ENCODE data around the gene EFCAB11.

Gene EFCAB11

DNA sequence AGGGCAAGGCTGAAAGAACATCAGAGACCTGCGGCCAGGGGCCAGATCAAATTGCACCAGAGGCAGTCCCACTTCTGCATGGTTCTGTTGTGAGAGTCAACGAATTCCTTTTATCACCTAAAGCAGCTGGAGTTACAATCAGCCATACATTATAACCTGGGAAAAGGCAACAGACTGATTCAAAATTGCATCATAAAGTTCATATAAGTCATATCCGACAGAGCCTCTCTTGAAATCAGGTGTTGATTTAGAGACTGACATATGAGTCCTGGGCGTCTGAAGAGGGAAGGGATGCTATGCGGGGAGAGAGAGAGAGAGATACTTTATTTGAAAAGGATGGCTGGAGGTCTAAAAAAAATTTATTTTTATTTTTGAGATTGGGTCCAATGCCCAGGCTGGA lies 89.4 kb downstream of the EFCAB11 start:
- no peaks in the 10 kb centered on the region for H3K4me1 ChIP-seq (ENCODE audit: insufficient read depth, insufficient read length)
- no peak for DNase-seq (ENCODE audit: low read depth, low spot score)
- no peaks in the 10 kb centered on the region for H3K27me3 ChIP-seq (ENCODE audit: insufficient read depth, insufficient read length)
- TF ChIP-seq ZNF274 (IDR thresholded peaks at IDR 0.05; ENCODE audit: low read depth, low read length) (no peak), SUZ12 (IDR thresholded peaks at IDR 0.05; ENCODE audit: extremely low read depth, insufficient read depth, insufficient read length) (no peak), YY1 (IDR thresholded peaks at IDR 0.05; ENCODE audit: insufficient read depth, insufficient read length) (no peak)
- H3K9me3 ChIP-seq (ENCODE audit: insufficient read depth, low read length) = peaks cover 10% of the 10 kb centered on the region; the same call in 1 of the 2 replicates
- no peak overlapping the region for H3K4me3 ChIP-seq (ENCODE audit: insufficient read length, low read depth)
- H3K9ac ChIP-seq (ENCODE audit: insufficient read length, low read depth) = no peak overlapping the region
- H3K36me3 ChIP-seq (ENCODE audit: insufficient read depth, insufficient read length, low read length) = no peaks in the 10 kb centered on the region

DNA sequence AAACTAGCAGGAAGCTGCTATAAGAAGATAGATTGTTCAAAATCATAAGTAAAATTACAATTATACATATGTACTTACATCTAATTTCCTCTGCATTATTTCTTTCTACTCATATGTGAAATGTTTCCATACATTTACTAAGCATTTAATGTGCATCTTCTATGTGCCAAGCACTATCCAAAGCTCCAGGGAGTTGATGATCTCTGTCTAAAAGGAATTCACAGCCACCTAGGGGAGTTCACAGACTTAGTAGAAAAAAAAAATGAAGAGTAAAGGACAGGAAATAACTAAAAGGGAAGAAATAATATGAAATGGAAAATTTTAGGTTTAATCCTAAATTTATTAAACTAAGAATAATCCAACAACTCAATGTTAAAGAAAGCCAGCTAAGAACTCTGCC lies 91.7 kb downstream of the EFCAB11 start:
- no peaks in the 10 kb centered on the region for H3K4me1 ChIP-seq (ENCODE audit: insufficient read depth, insufficient read length)
- no peak for DNase-seq (ENCODE audit: low read depth, low spot score)
- H3K9me3 ChIP-seq (ENCODE audit: insufficient read depth, low read length) = peaks cover 7% of the 10 kb centered on the region; the same call in 1 of the 2 replicates
- TF ChIP-seq SUZ12 (IDR thresholded peaks at IDR 0.05; ENCODE audit: extremely low read depth, insufficient read depth, insufficient read length) = no peak
- no peak for TF ChIP-seq YY1 (IDR thresholded peaks at IDR 0.05; ENCODE audit: insufficient read depth, insufficient read length)
- no peak for TF ChIP-seq ZNF274 (IDR thresholded peaks at IDR 0.05; ENCODE audit: low read depth, low read length)
- no peak overlapping the region for H3K4me3 ChIP-seq (ENCODE audit: insufficient read length, low read depth)
- no peaks in the 10 kb centered on the region for H3K27me3 ChIP-seq (ENCODE audit: insufficient read depth, insufficient read length)
- no peak overlapping the region for H3K9ac ChIP-seq (ENCODE audit: insufficient read length, low read depth)
- no peaks in the 10 kb centered on the region for H3K36me3 ChIP-seq (ENCODE audit: insufficient read depth, insufficient read length, low read length)

DNA sequence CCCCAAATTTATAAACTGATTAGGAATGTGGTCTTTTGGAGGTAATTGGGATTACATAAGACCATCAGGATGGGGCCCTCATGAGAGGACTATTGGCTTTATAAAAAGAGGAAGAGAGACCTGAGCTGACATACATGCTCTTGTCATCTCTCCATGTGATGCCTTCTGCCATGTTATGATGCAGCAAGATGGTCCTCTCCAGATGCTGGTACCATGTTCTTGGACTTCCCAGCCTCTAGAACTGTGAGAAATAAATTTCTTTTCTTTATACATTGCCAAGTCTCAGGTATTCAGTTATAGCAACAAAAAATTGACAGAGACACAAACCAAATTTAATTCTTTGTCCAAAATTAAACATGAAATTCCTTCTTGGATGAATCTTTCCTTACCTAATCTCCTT lies 92.9 kb downstream of the EFCAB11 start:
- Histone ChIP-seq H3K27me3 (ENCODE audit: insufficient read depth, insufficient read length) (no peaks in the 10 kb centered on the region), H3K4me3 (ENCODE audit: insufficient read length, low read depth) (no peak overlapping the region), H3K9ac (ENCODE audit: insufficient read length, low read depth) (no peak overlapping the region), H3K36me3 (ENCODE audit: insufficient read depth, insufficient read length, low read length) (no peaks in the 10 kb centered on the region), H3K9me3 (ENCODE audit: insufficient read depth, low read length) (no peaks in the 10 kb centered on the region), H3K4me1 (ENCODE audit: insufficient read depth, insufficient read length) (no peaks in the 10 kb centered on the region)
- DNase-seq (ENCODE audit: low read depth, low spot score) = no peak
- TF ChIP-seq YY1 (IDR thresholded peaks at IDR 0.05; ENCODE audit: insufficient read depth, insufficient read length) (no peak), SUZ12 (IDR thresholded peaks at IDR 0.05; ENCODE audit: extremely low read depth, insufficient read depth, insufficient read length) (no peak), ZNF274 (IDR thresholded peaks at IDR 0.05; ENCODE audit: low read depth, low read length) (no peak)

DNA sequence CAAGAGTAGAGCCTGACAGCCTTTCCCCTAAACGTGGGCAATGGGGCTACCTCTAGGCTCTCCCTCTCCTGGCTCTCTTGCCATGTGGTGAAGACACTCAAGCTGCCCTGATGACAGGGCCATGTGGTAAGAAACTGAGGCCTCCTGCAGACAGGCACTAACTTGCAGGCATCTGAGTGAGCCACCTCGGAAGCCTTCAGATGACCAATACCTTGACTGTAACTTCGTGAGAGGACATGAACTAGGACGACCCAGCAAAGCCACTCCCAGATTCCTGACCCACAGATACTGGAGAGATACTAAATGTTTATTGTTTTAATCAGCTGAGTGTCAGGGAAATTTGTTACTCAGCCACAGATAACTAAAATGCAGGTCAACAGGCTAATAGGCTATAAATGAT lies 96.4 kb downstream of the EFCAB11 start:
- Histone ChIP-seq H3K4me1 (ENCODE audit: insufficient read depth, insufficient read length) (no peaks in the 10 kb centered on the region), H3K36me3 (ENCODE audit: insufficient read depth, insufficient read length, low read length) (no peaks in the 10 kb centered on the region), H3K9me3 (ENCODE audit: insufficient read depth, low read length) (no peaks in the 10 kb centered on the region), H3K4me3 (ENCODE audit: insufficient read length, low read depth) (no peak overlapping the region), H3K27me3 (ENCODE audit: insufficient read depth, insufficient read length) (no peaks in the 10 kb centered on the region), H3K9ac (ENCODE audit: insufficient read length, low read depth) (no peak overlapping the region)
- TF ChIP-seq ZNF274 (IDR thresholded peaks at IDR 0.05; ENCODE audit: low read depth, low read length) (no peak), YY1 (IDR thresholded peaks at IDR 0.05; ENCODE audit: insufficient read depth, insufficient read length) (no peak), SUZ12 (IDR thresholded peaks at IDR 0.05; ENCODE audit: extremely low read depth, insufficient read depth, insufficient read length) (no peak)
- DNase-seq (ENCODE audit: low read depth, low spot score) = no peak

DNA sequence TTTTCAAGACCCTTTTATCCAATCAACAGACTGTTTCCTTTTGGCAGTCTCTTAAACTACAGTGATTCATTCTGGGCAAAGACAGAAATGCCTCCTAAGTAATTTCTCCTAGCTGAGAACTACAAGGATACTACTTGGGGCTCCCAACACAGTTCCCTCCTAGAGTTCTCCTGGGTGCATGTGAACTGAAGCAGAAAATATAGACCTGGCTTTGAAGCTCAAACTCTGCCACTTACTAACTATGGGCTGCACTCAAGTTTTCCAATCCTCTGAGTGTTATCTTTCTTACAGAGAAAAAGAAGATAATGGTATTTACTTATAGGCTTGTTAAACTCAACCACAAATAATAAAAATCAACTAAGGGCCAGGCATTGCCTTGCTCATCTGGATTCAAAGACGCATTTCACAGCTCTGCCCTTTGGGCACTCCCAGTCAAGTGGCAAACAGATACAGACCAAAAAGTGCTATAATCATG lies 97.6 kb downstream of the EFCAB11 start:
- Histone ChIP-seq H3K4me3 (ENCODE audit: insufficient read length, low read depth) (no peak overlapping the region), H3K4me1 (ENCODE audit: insufficient read depth, insufficient read length) (no peaks in the 10 kb centered on the region), H3K27me3 (ENCODE audit: insufficient read depth, insufficient read length) (no peaks in the 10 kb centered on the region), H3K9me3 (ENCODE audit: insufficient read depth, low read length) (no peaks in the 10 kb centered on the region), H3K36me3 (ENCODE audit: insufficient read depth, insufficient read length, low read length) (no peaks in the 10 kb centered on the region), H3K9ac (ENCODE audit: insufficient read length, low read depth) (no peak overlapping the region)
- TF ChIP-seq SUZ12 (IDR thresholded peaks at IDR 0.05; ENCODE audit: extremely low read depth, insufficient read depth, insufficient read length) (no peak), YY1 (IDR thresholded peaks at IDR 0.05; ENCODE audit: insufficient read depth, insufficient read length) (no peak), ZNF274 (IDR thresholded peaks at IDR 0.05; ENCODE audit: low read depth, low read length) (no peak)
- no peak for DNase-seq (ENCODE audit: low read depth, low spot score)

DNA sequence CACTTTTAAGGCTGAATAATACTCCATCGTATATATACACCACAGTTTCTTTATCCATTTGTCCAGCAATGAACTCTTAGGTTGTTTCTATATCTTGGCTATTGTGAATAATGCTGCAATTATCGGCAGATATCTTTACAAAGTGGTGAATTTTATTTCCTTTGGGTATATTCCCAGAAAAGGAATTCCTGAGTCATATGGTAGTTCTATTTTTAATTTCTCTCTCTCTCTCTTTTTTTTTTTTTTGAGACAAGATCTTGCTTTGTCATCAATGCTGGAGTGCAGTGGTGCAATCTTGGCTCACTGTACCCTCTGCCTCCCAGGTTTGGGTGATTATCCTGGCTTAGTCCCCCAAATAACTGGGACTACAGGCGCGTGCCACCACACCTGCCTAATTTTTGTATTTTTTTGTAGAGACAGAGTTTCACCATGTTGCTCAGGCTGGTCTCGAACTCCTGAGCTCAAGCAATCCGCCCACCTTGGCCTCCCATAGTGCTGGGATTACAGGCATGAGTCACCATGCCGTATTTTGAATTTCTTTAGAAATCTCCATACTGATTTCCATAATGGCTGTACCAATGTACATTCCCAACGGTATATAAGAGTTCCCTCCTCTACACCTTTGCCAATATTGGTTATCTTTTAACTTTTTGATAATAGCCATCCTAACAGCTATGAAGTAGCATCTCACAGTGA lies 98.4 kb downstream of the EFCAB11 start:
- DNase-seq (ENCODE audit: low read depth, low spot score) = no peak
- TF ChIP-seq YY1 (IDR thresholded peaks at IDR 0.05; ENCODE audit: insufficient read depth, insufficient read length) (no peak), ZNF274 (IDR thresholded peaks at IDR 0.05; ENCODE audit: low read depth, low read length) (no peak), SUZ12 (IDR thresholded peaks at IDR 0.05; ENCODE audit: extremely low read depth, insufficient read depth, insufficient read length) (no peak)
- no peaks in the 10 kb centered on the region for H3K27me3 ChIP-seq (ENCODE audit: insufficient read depth, insufficient read length)
- H3K4me3 ChIP-seq (ENCODE audit: insufficient read length, low read depth) = no peak overlapping the region
- H3K4me1 ChIP-seq (ENCODE audit: insufficient read depth, insufficient read length) = no peaks in the 10 kb centered on the region
- H3K9ac ChIP-seq (ENCODE audit: insufficient read length, low read depth) = no peak overlapping the region
- no peaks in the 10 kb centered on the region for H3K9me3 ChIP-seq (ENCODE audit: insufficient read depth, low read length)
- H3K36me3 ChIP-seq (ENCODE audit: insufficient read depth, insufficient read length, low read length) = no peaks in the 10 kb centered on the region

DNA sequence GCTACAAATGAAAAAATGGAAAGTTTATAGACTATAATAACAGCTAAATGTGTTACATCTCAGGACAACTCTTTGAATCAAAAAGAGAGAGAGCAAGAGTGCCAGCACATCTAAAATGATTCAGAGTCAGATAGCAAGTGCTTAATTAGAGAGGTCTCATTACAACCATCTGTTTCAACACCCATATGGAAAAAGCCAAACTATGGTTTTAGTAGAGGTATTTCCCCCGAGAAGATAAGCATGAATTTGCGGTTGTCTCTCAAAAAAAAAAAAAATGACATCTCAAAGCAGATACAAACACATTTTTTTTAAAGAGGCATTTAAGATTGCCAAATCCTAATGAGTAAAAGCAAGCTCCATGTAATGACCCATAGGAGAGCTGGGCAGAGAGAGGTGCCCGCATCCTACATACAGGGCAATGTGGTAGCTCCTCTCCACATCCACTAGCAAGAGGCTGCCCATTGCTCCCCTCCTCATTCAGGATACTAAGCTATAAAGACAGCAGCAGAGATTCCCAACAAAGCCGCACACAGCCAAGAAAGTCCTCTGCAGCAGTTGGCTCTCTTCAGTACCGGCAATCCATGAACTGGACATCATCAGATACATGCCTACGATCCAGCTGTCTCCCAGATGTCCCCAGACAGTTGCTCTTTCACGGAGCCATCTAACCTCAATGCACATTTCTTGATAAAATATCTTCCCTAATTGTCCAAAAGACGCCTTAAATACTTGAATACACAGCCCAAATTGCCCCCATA lies 100.4 kb downstream of the EFCAB11 start:
- no peak for TF ChIP-seq ZNF274 (IDR thresholded peaks at IDR 0.05; ENCODE audit: low read depth, low read length)
- no peak for TF ChIP-seq YY1 (IDR thresholded peaks at IDR 0.05; ENCODE audit: insufficient read depth, insufficient read length)
- no peak for TF ChIP-seq SUZ12 (IDR thresholded peaks at IDR 0.05; ENCODE audit: extremely low read depth, insufficient read depth, insufficient read length)
- H3K9me3 ChIP-seq (ENCODE audit: insufficient read depth, low read length) = no peaks in the 10 kb centered on the region
- no peaks in the 10 kb centered on the region for H3K27me3 ChIP-seq (ENCODE audit: insufficient read depth, insufficient read length)
- H3K36me3 ChIP-seq (ENCODE audit: insufficient read depth, insufficient read length, low read length) = no peaks in the 10 kb centered on the region
- DNase-seq (ENCODE audit: low read depth, low spot score) = no peak
- no peaks in the 10 kb centered on the region for H3K4me1 ChIP-seq (ENCODE audit: insufficient read depth, insufficient read length)
- no peak overlapping the region for H3K9ac ChIP-seq (ENCODE audit: insufficient read length, low read depth)
- no peak overlapping the region for H3K4me3 ChIP-seq (ENCODE audit: insufficient read length, low read depth)
